Measurements from ENCODE around the gene GVQW3. TPM values are rescaled to one million over a fixed set of nuclear protein-coding genes. Genes with fewer than 3 reads are reported as not detected.

The GVQW3 gene
- total and polyA plus RNA-seq, 4 donors: 0.53 to 7.0 (median 1.6) TPM

- Histone ChIP-seq H3K4me3 (no peak overlapping the region), H3K4me1 (ENCODE audit: control insufficient read depth in 5 of 5, insufficient read depth in 5 of 5, low read length in 5 of 5) (peaks cover 0 to 13% (median 0%) of the 10 kb centered on the region in 5 donors), H3K9ac (ENCODE audit: insufficient read depth in 1 of 2, low read length in 2 of 2) (no peak overlapping the region), H3K27ac (ENCODE audit: low read depth in 1 of 2, low read length in 1 of 2) (no peak overlapping the region), H3K27me3 (ENCODE audit: control insufficient read depth in 3 of 3, insufficient read depth in 3 of 3, low read length in 2 of 3) (no peaks in the 10 kb centered on the region), H3K9me3 (ENCODE audit: control insufficient read depth in 4 of 4, insufficient read depth in 3 of 4, low read length in 3 of 4) (no peaks in the 10 kb centered on the region), H3K36me3 (ENCODE audit: control insufficient read depth in 4 of 4, insufficient read depth in 4 of 4, low read length in 4 of 4) (no peaks in the 10 kb centered on the region)
- ATAC-seq (ENCODE audit: insufficient read depth, low FRiP score): no peak
- peak; percentile 47 to 90 (median 87) for DNase-seq
- 84 to 89% methylated on average over 4 of the region's 4 CpGs for WGBS, 2 donors
- TF ChIP-seq CTCF (IDR thresholded peaks at IDR 0.05; ENCODE audit: control extremely low read depth, extremely low read depth): no peak
Observed at GRCh38 chr11:76406359-76406758, 25.2 kb downstream of the GVQW3 start.

GRCh38 chr11:76408171-76408965 lies 27.2 kb downstream of the GVQW3 start:
- TF ChIP-seq CTCF (IDR thresholded peaks at IDR 0.05; ENCODE audit: control extremely low read depth, extremely low read depth): no peak
- Histone ChIP-seq H3K9me3 (ENCODE audit: control insufficient read depth in 4 of 4, insufficient read depth in 3 of 4, low read length in 3 of 4) (no peaks in the 10 kb centered on the region), H3K9ac (ENCODE audit: insufficient read depth in 1 of 2, low read length in 2 of 2) (no peak overlapping the region), H3K4me3 (no peak overlapping the region), H3K4me1 (ENCODE audit: control insufficient read depth in 5 of 5, insufficient read depth in 5 of 5, low read length in 5 of 5) (peaks cover 0 to 13% (median 0%) of the 10 kb centered on the region in 5 donors), H3K36me3 (ENCODE audit: control insufficient read depth in 4 of 4, insufficient read depth in 4 of 4, low read length in 4 of 4) (no peaks in the 10 kb centered on the region), H3K27ac (ENCODE audit: low read depth in 1 of 2, low read length in 1 of 2) (no peak overlapping the region), H3K27me3 (ENCODE audit: control insufficient read depth in 3 of 3, insufficient read depth in 3 of 3, low read length in 2 of 3) (no peaks in the 10 kb centered on the region)
- 50 to 59% methylated on average over 7 of the region's 7 CpGs for WGBS, 2 donors
- DNase-seq (no peak), ATAC-seq (ENCODE audit: insufficient read depth, low FRiP score) (no peak)

DNA sequence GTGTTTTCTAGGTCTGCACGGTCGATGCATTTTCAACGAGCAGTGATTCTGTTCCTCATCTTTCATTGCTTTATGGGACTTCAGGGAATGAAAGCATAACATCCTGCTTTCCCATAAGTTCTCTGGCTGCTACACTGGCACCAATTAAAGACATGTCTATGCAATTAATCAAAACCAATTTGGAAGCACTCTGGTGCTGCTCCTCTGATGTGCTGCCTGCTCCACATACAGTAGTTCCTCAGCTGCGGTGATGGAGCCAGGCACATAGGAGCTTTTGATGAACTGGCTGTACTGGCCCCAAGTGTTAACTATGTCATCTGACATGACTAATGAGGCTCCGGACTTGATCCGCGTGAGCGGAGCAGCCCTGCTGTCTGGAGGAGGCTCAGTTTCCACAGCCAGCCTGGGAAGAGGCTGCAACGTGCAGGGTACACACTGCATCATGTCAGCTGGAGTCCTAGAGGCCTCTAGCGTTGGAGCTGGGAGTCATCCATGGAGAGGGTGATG lies 29.8 kb downstream of the GVQW3 start:
- TF ChIP-seq CTCF (IDR thresholded peaks at IDR 0.05; ENCODE audit: control extremely low read depth, extremely low read depth): no peak
- 79 to 83% methylated on average over 10 of the region's 10 CpGs for WGBS, 2 donors
- ATAC-seq (ENCODE audit: insufficient read depth, low FRiP score) (no peak), DNase-seq (peak in 1 of 3 donors; percentile 40)
- Histone ChIP-seq H3K9ac (ENCODE audit: insufficient read depth in 1 of 2, low read length in 2 of 2) (no peak overlapping the region), H3K27ac (ENCODE audit: low read depth in 1 of 2, low read length in 1 of 2) (no peak overlapping the region), H3K4me3 (no peak overlapping the region), H3K9me3 (ENCODE audit: control insufficient read depth in 4 of 4, insufficient read depth in 3 of 4, low read length in 3 of 4) (no peaks in the 10 kb centered on the region), H3K36me3 (ENCODE audit: control insufficient read depth in 4 of 4, insufficient read depth in 4 of 4, low read length in 4 of 4) (no peaks in the 10 kb centered on the region), H3K27me3 (ENCODE audit: control insufficient read depth in 3 of 3, insufficient read depth in 3 of 3, low read length in 2 of 3) (no peaks in the 10 kb centered on the region), H3K4me1 (ENCODE audit: control insufficient read depth in 5 of 5, insufficient read depth in 5 of 5, low read length in 5 of 5) (peaks cover 0 to 13% (median 0%) of the 10 kb centered on the region in 5 donors)

Data from lung (tissue), 12 donors.